HG02798 (cell line): ENCODE measurements around the gene TFEB.

Experiments used
- ATAC-seq: cut with Tn5 transposase; IDR thresholded peaks from one replicate; pipeline ENCODE4 v1.9.1; 2021; ENCODE audit warnings: mild to moderate bottlenecking; ENCODE audit not compliant: unreplicated experiment, poor library complexity

Gene TFEB

DNA sequence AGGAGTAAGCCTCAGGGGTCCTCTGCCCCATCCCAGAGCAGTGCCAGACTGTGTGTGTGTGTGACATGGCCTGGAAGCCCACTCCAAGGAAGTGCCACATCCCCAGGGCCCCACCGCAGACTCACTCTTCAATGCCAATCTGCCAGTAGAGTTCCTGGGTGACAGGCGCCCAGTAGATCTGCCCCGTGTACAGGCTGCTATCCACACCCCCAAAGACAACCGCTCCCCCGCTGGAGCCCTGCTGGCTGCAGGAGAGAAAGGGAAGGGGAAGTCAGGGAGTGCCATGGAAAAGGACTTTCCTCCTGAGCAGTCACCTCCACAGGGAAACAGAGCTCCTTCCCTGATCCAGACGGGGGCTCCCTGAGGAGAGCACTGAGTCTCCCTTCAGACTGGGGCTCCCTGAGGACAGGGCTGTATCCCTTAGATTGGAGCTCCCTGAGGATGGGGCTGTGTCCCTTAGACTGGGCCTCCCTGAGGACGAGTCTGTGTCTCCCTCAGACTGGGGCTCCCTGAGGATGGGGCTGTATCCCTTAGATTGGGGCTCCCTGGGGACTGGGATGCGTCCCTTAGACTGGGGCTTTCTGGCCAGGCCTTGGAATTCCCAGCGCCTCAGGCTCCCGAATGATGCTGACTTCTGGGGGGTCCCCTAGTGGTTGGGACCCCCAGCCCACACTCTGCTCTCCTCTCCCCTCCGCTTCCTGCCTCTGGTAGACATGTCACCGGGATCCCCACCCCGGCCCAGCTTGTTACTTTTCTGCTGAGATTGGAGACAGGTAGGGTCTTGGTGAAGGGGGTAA is 5.2 kb upstream of the TFEB start:
- no peak for ATAC-seq

DNA sequence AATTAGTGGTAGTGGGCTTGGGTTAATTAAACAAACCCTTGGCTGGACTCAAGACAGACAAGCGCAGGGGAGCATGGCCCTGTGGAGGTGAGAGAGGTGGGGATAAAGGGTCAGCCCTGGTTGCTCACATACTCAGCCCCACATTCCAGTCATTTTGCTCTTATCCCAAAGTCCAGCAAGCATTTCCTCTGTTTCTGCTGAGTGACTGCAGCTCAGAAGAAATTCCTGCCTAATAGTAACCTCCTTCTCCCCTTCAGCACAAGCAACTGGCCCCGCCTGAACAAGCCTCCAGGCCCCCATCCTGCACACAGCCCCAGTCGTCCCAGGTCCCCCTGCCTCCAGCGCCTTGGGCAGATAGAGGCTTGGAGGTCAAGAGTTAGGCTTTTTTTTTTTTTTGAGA is 3.6 kb upstream of the TFEB start:
- ATAC-seq, result no peak

GRCh38 chr6:41737591-41738130 is 2.3 kb upstream of the TFEB start:
- no peak for ATAC-seq

- no peak for ATAC-seq
These were observed 1.6 kb upstream of the TFEB start for GRCh38 chr6:41736800-41737555.

- ATAC-seq, result no peak
These were observed 852 bp upstream of the TFEB start for GRCh38 chr6:41736186-41736733.

GRCh38 chr6:41734666-41735426 is 562 bp downstream of the TFEB start:
- peak; percentile 25 for ATAC-seq

GRCh38 chr6:41733707-41734665 is 1.4 kb downstream of the TFEB start:
- peak; percentile 54 for ATAC-seq

DNA sequence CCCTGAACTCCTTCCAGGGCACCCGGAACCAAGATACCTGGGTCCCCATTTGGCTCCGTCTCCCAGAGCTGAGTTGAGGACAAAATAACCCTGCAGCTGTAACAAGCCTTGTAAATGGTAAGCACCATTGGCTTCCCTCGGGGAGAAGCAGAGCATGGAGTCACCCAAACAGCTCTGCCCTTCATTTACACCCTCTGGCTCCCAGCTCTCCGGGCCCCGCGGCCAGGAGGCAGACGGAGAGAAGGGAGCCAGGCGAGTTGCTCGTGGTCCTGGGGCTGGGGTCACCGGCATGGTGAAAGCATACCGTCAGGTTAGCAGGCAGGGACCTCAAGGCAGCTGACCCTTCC is 2.1 kb downstream of the TFEB start:
- ATAC-seq, result no peak

GRCh38 chr6:41732591-41733359 is 2.6 kb downstream of the TFEB start:
- peak; percentile 33 for ATAC-seq

GRCh38 chr6:41732149-41732548 is 3.3 kb downstream of the TFEB start:
- no peak for ATAC-seq

GRCh38 chr6:41731561-41732086 is 3.8 kb downstream of the TFEB start:
- no peak for ATAC-seq

- ATAC-seq, result no peak
These were observed 4.6 kb downstream of the TFEB start for GRCh38 chr6:41730531-41731436.

DNA sequence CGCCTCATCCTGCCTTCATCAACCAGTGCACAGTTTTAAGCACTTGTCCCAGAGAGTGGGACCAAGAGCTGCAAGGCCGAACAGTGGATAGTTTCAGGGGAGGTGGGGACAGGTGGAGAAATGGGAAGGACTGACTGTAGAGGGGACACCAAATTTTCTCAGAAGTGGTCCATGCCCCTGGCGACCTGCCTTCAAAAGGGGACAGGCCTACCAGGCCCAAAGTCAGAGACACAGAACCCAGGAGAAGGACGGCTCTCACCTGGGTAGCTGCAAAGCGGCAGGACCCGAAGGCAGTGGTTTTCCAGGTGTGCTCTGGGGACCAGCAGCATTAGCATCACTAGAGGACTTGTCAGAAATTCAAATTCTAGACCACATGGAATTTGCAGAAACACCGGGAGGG is 5.8 kb downstream of the TFEB start:
- no peak for ATAC-seq

GRCh38 chr6:41728954-41729353 is 6.5 kb downstream of the TFEB start:
- no peak for ATAC-seq

DNA sequence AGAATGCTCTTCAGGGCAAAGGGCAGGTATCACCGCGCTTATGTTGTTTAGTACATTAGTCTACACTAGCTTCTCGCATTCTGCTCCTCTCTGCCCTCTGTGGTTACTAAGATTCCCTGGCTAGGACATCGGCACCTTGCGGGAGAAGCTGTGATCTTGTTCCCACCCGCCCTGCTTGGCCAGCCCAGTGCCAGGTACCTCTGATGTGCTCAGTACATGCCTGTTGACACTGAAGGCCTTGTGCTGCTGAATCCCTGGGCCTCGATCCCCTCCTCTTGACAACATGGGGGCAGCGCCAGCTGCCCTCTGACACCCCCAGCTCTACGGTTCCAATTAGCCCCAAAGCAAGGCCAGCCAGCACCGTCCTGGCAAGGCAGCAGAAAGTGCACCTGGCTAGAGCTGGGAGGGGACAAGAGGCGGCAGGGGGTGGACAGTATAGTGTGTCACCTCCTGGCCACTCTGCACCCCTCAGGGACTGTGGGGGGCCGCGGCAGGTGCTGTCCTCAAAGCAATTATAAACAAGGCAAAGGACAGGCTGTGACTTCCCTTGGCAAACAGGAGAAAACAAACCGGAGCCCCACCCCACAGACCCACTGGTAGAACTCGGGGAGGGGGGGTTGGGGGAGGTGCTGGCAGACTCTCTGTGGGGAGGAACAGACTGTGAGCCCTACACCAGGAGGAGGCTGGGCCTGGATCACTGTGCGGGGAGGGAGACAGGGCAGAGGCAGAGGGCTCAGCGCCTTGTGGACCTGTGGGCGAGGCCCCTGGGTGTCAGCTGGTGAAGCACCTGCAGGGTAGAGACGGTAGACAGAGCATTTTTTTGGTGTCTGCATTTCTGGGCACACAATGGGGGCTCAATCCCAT is 7.1 kb downstream of the TFEB start:
- no peak for ATAC-seq

DNA sequence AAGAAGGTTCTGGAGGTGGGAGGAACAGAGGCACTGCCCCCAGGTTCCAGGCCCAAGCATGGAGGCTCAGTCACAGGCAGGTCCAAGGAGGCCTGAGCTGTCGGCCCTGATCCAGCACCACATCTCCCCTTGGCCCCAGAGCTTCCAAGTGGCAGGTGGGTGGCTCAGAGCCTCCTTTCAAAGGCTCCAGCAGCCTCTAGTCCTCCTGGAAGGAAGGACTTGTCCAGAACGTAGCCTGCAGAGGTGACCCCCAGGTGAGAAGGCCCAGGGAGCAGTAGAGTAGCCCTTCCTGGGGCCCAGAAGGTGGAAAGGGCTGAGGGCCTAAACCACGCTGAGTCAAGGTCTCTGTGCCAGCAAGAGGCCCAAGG is 7.7 kb downstream of the TFEB start:
- no peak for ATAC-seq

GRCh38 chr6:41726876-41727275 is 8.5 kb downstream of the TFEB start:
- ATAC-seq, result no peak
